ENCODE data around the gene EPHX1. TPM values are rescaled to one million over a fixed set of nuclear protein-coding genes. Genes with fewer than 3 reads are reported as not detected.

The EPHX1 gene
- total RNA-seq, 1 donor from 2014 or later: 142 TPM

GRCh38 chr1:225842074-225842473 lies 32.1 kb downstream of the EPHX1 start:
- Histone ChIP-seq H3K27ac (no peak overlapping the region), H3K27me3 (no peaks in the 10 kb centered on the region), H3K9me3 (no peaks in the 10 kb centered on the region), H3K4me3 (no peak overlapping the region), H3K36me3 (peaks cover 0 to 72% of the 10 kb centered on the region in 2 donors), H3K4me1 (peaks cover 19% of the 10 kb centered on the region)
- TF ChIP-seq POLR2AphosphoS5 (IDR thresholded peaks at IDR 0.05; ENCODE audit: insufficient read depth in 1 of 2, low read depth in 1 of 2) (no peak), POLR2A (IDR thresholded peaks at IDR 0.05) (no peak)
- TF ChIP-seq, protein P1, sequence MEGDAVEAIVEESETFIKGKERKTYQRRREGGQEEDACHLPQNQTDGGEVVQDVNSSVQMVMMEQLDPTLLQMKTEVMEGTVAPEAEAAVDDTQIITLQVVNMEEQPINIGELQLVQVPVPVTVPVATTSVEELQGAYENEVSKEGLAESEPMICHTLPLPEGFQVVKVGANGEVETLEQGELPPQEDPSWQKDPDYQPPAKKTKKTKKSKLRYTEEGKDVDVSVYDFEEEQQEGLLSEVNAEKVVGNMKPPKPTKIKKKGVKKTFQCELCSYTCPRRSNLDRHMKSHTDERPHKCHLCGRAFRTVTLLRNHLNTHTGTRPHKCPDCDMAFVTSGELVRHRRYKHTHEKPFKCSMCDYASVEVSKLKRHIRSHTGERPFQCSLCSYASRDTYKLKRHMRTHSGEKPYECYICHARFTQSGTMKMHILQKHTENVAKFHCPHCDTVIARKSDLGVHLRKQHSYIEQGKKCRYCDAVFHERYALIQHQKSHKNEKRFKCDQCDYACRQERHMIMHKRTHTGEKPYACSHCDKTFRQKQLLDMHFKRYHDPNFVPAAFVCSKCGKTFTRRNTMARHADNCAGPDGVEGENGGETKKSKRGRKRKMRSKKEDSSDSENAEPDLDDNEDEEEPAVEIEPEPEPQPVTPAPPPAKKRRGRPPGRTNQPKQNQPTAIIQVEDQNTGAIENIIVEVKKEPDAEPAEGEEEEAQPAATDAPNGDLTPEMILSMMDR (IDR thresholded peaks at IDR 0.05): no peak
- DNase-seq (ENCODE audit: extremely low spot score in 2 of 2): no peak
- intact Hi-C loops (cut with DNase I): loop anchor here (10.0 kb wide), 2 partner anchors 133 to 367 kb away; no protein-coding TSS in a partner anchor

- no peak overlapping the region for H3K27ac ChIP-seq
- intact Hi-C loops (cut with DNase I): loop anchor here (10.0 kb wide), 2 partner anchors 132 to 368 kb away; no protein-coding TSS in a partner anchor
- peaks cover 0 to 71% of the 10 kb centered on the region in 2 donors for H3K36me3 ChIP-seq
Measured at GRCh38 chr1:225842788-225843425, 33.0 kb downstream of the EPHX1 start.

DNA sequence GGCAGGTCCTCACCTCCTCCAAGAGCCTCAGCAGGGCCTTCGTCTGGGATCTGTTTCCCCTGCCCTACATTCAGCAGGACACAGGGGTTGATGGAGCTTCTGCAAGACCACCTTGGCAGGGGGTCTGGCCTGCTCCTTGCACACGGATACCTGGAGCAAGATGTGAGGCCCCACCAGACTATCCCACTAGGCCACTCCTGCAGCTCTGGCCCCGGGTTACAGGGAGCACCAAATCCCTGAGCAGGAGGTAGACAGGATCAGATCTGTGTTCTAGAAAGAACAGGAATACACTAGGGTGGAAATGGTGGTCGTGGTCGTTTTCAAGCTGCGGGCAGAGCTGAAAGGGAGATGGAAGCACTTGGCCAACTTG lies 33.5 kb downstream of the EPHX1 start:
- DNase-seq (ENCODE audit: extremely low spot score in 2 of 2): no peak
- intact Hi-C loops (cut with DNase I): loop anchor here (10.0 kb wide), 2 partner anchors 131 to 369 kb away; no protein-coding TSS in a partner anchor
- H3K4me1 ChIP-seq: peaks cover 24% of the 10 kb centered on the region
- peaks cover 0 to 70% of the 10 kb centered on the region in 2 donors for H3K36me3 ChIP-seq
- H3K27me3 ChIP-seq: no peaks in the 10 kb centered on the region
- no peak for TF ChIP-seq POLR2AphosphoS5 (IDR thresholded peaks at IDR 0.05; ENCODE audit: insufficient read depth in 1 of 2, low read depth in 1 of 2)
- no peak for TF ChIP-seq POLR2A (IDR thresholded peaks at IDR 0.05)
- TF ChIP-seq, protein P1 (IDR thresholded peaks at IDR 0.05): no peak
- H3K27ac ChIP-seq: no peak overlapping the region
- H3K4me3 ChIP-seq: no peak overlapping the region
- no peaks in the 10 kb centered on the region for H3K9me3 ChIP-seq

More at GRCh38 chr1:225842788-225843425, 33.0 kb downstream of the EPHX1 start:
- no peaks in the 10 kb centered on the region for H3K9me3 ChIP-seq
- peaks cover 24% of the 10 kb centered on the region for H3K4me1 ChIP-seq
- DNase-seq (ENCODE audit: extremely low spot score in 2 of 2): no peak
- TF ChIP-seq POLR2A (IDR thresholded peaks at IDR 0.05) (no peak), POLR2AphosphoS5 (IDR thresholded peaks at IDR 0.05; ENCODE audit: insufficient read depth in 1 of 2, low read depth in 1 of 2) (no peak)
- TF ChIP-seq, protein P1 (IDR thresholded peaks at IDR 0.05): no peak
- no peak overlapping the region for H3K4me3 ChIP-seq
- H3K27me3 ChIP-seq: no peaks in the 10 kb centered on the region

- Histone ChIP-seq H3K27me3 (no peaks in the 10 kb centered on the region), H3K4me3 (no peak overlapping the region), H3K9me3 (no peaks in the 10 kb centered on the region), H3K27ac (peak overlapping the region; percentile 60), H3K4me1 (peaks cover 24% of the 10 kb centered on the region), H3K36me3 (peaks cover 0 to 69% of the 10 kb centered on the region in 2 donors)
- intact Hi-C loops (cut with DNase I): loop anchor here (5.0 to 10.0 kb wide), 3 partner anchors 67 to 370 kb away; partner anchors contain the start of gene SRP9
- DNase-seq (ENCODE audit: extremely low spot score in 2 of 2): peak in 1 of 2 donors; percentile 86
- TF ChIP-seq, protein P1 (IDR thresholded peaks at IDR 0.05): no peak
- peak in 1 of 2 donors; percentile 17 for TF ChIP-seq POLR2AphosphoS5 (IDR thresholded peaks at IDR 0.05; ENCODE audit: insufficient read depth in 1 of 2, low read depth in 1 of 2)
- no peak for TF ChIP-seq POLR2A (IDR thresholded peaks at IDR 0.05)
Measured at GRCh38 chr1:225844236-225845061, 34.5 kb downstream of the EPHX1 start.

Data from vagina (tissue), 2 donors.